Peyer's patch (tissue), 4 donors: Measurements from ENCODE around the gene GALC. TPM values are rescaled to one million over a fixed set of nuclear protein-coding genes. Genes with fewer than 3 reads are reported as not detected.

Source experiments
- DNase-seq, 3 donors: peaks; one replicate each; pipeline ENCODE4 v3.0.0-alpha.2; 2017 to 2019
- H3K27ac ChIP-seq, 4 donors: fragments of 200-600 bp; sonication (generic); one replicate each; pipeline ENCODE4 v1.5.1; 2016 to 2019
- H3K27me3 ChIP-seq, 2 donors: fragments of 200-600 bp; sonication (generic); one replicate each; pipeline ENCODE4 v1.5.1; 2019
- H3K36me3 ChIP-seq, 3 donors: fragments of 200-600 bp; sonication (generic); one replicate each; pipeline ENCODE4 v1.5.1; 2016 to 2019
- H3K4me1 ChIP-seq, 4 donors: fragments of 200-600 bp; sonication (generic); one replicate each; pipeline ENCODE4 v1.5.1; 2016 to 2019
- H3K4me3 ChIP-seq, 4 donors: fragments of 200-600 bp; sonication (generic); 1 replicate in 3 of 4; 2 replicates in 1 of 4; pipeline ENCODE4 v1.5.1; 2016 to 2019; ENCODE audit warnings: mild to moderate bottlenecking in 1 of 4
- H3K9me3 ChIP-seq, 4 donors: fragments of 200-600 bp; sonication (generic); one replicate each; pipeline ENCODE4 v1.5.1; 2016 to 2019; ENCODE audit warnings: mild to moderate bottlenecking in 1 of 4
- CTCF ChIP-seq, 6 experiments: fragments of 450-650 bp in 4 of 6; fragments of 200-600 bp in 2 of 6; sonication (generic) in 1 of 6; IDR thresholded peaks; one replicate each; pipeline ENCODE4 v1.5.1; 2017 to 2019; ENCODE audit warnings: antibody characterized with exemption in 6 of 6, mild to moderate bottlenecking in 3 of 6, moderate library complexity in 1 of 6
- POLR2A ChIP-seq, 2 donors: fragments of 450-650 bp; IDR thresholded peaks; one replicate each; pipeline ENCODE4 v1.5.1; 2017; ENCODE audit warnings: antibody characterized with exemption in 2 of 2, mild to moderate bottlenecking in 2 of 2, moderate library complexity in 2 of 2
- total RNA-seq, 4 donors: library from RNA; depleted of rRNA; stranded (reverse); fragments of >200 nt; gene quantifications; one replicate each; pipeline ENCODE4 v1.1.0, GENCODE V29; 2016

The GALC gene
- total RNA-seq, 4 donors from 2014 or later = 8.3 to 47.6 (median 42.3) TPM

DNA sequence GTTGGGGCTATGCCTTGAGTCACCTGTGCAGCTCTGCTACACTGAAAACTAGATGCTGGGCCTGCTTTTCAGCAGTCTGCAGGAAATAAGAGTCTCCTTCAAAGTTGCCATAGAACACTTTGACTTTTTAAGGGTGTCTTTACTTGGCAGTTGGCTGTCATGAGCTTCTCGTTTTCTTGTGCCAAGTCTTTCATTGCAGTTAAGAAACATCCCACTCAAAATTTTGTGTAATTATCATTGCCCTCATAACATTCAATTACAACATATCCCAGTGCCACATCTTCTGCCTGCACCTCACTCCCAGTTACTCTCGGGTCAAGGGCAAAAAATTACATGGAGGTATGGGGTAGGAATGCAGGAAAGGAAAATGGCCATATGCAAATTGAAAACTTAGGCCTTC lies 41.1 kb upstream of the GALC start:
- Histone ChIP-seq H3K27me3 (no peaks in the 10 kb centered on the region), H3K36me3 (no peaks in the 10 kb centered on the region), H3K9me3 (no peaks in the 10 kb centered on the region), H3K4me1 (no peaks in the 10 kb centered on the region), H3K27ac (no peak overlapping the region), H3K4me3 (no peak overlapping the region)
- no peak for DNase-seq
- TF ChIP-seq POLR2A (IDR thresholded peaks at IDR 0.05) = no peak
- no peak for TF ChIP-seq CTCF (IDR thresholded peaks at IDR 0.05)

- Histone ChIP-seq H3K4me3 (no peak overlapping the region), H3K27ac (no peak overlapping the region), H3K36me3 (no peaks in the 10 kb centered on the region), H3K4me1 (no peaks in the 10 kb centered on the region), H3K27me3 (no peaks in the 10 kb centered on the region), H3K9me3 (no peaks in the 10 kb centered on the region)
- no peak for TF ChIP-seq CTCF (IDR thresholded peaks at IDR 0.05)
- no peak for TF ChIP-seq POLR2A (IDR thresholded peaks at IDR 0.05)
- DNase-seq = no peak
These were observed 39.4 kb upstream of the GALC start for GRCh38 chr14:88032373-88032772.

DNA sequence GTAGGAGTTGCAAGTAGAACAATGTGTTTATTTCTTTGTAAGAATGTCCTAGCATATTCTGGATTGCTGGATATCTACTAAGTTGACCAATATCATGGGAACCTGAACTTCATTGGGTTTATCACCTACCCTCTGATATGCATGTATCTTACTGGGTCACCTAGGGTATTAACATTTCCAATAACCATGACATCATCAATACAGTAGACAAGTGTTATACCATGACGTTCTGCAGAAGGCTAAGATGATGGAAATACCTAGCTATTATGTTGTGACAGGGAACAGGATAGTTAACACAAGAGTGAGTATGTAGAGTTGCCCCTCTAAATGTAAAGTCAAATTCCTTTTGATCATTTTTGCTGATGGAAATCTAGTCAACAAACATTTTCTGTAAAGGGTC lies 37.9 kb upstream of the GALC start:
- no peaks in the 10 kb centered on the region for H3K27me3 ChIP-seq
- no peak for DNase-seq

DNA sequence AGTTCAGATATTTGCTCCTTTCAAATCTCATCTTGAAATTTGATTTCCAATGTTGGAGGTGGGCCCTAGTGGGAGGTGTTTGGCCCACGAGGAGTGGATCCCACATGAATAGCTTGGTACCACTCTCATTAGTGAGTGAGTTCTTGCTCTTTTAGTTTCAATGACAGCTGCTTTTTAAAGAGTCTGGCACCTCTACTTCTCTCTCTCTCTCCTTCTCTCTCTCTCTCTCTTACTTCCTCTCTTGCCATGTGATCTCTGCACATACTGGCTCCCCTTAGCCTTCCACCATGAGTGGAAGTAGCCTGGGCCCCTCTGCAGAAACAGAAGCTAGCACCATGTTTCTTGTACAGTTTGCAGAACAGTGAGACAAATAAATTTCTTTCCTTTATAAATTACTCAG lies 37.1 kb upstream of the GALC start:
- H3K27me3 ChIP-seq = no peaks in the 10 kb centered on the region
- H3K27ac ChIP-seq = no peak overlapping the region
- TF ChIP-seq POLR2A (IDR thresholded peaks at IDR 0.05) (no peak), CTCF (IDR thresholded peaks at IDR 0.05) (no peak)
- H3K4me1 ChIP-seq = peaks cover 0 to 5% (median 0%) of the 10 kb centered on the region in 4 donors
- no peaks in the 10 kb centered on the region for H3K36me3 ChIP-seq
- no peak for DNase-seq
- no peak overlapping the region for H3K4me3 ChIP-seq
- no peaks in the 10 kb centered on the region for H3K9me3 ChIP-seq

More for the DNA sequence above, 37.9 kb upstream of the GALC start:
- Histone ChIP-seq H3K27ac (no peak overlapping the region), H3K9me3 (no peaks in the 10 kb centered on the region), H3K36me3 (no peaks in the 10 kb centered on the region), H3K4me1 (no peaks in the 10 kb centered on the region), H3K4me3 (no peak overlapping the region)
- TF ChIP-seq CTCF (IDR thresholded peaks at IDR 0.05) = no peak
- TF ChIP-seq POLR2A (IDR thresholded peaks at IDR 0.05) = no peak

DNA sequence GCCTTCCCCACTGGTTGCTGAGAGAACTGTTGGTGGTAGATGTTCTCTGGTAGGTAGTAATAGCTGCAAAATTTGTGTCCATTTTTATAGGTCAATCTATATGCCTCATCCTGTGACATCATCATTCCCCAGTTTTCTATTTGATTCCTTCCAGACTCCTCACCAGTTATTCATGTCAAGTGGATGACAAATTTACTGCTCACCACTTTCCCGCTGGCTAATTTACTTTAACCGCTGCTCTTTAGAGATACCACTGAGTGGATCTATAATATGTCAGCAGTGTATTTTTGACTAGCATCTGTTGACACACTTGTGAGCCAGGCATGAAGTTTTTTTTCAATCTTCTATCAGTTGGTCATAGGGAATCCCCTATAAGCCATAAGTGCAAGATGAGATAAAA lies 36.5 kb upstream of the GALC start:
- Histone ChIP-seq H3K4me1 (peaks cover 0 to 11% (median 0%) of the 10 kb centered on the region in 4 donors), H3K36me3 (no peaks in the 10 kb centered on the region), H3K9me3 (no peaks in the 10 kb centered on the region), H3K27me3 (no peaks in the 10 kb centered on the region), H3K27ac (no peak overlapping the region), H3K4me3 (no peak overlapping the region)
- no peak for DNase-seq
- TF ChIP-seq POLR2A (IDR thresholded peaks at IDR 0.05) = no peak
- no peak for TF ChIP-seq CTCF (IDR thresholded peaks at IDR 0.05)

DNA sequence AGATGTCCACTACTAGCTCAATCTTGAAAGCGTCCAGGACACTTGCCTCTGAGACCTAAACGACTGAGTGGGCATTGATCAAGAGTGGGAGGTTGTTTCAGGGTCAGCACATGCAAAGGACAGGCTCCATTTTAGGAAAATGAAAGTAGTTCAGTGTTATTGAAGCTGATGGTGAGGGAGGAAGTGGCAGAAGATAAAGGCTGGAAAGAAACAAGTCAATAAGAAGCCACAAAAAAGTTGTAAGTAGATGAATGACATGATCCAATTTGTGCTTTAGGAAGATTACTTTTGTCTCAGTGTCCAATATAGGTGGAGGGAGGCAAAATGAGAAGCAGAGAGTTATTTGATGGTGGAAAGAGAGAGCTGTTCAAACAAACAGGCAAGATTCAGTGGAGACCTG lies 33.9 kb upstream of the GALC start:
- Histone ChIP-seq H3K36me3 (no peaks in the 10 kb centered on the region), H3K9me3 (no peaks in the 10 kb centered on the region), H3K4me1 (peaks cover 0 to 20% (median 0%) of the 10 kb centered on the region in 4 donors), H3K27me3 (no peaks in the 10 kb centered on the region), H3K27ac (no peak overlapping the region), H3K4me3 (no peak overlapping the region)
- DNase-seq = no peak
- TF ChIP-seq POLR2A (IDR thresholded peaks at IDR 0.05) = no peak
- TF ChIP-seq CTCF (IDR thresholded peaks at IDR 0.05) = no peak
